Vagina (tissue), 2 donors: Measurements from ENCODE around the gene GPR63. TPM values are rescaled to one million over a fixed set of nuclear protein-coding genes. Genes with fewer than 3 reads are reported as not detected.
"Not testable (repeated sequence)": the region's sequence is repeated elsewhere in the genome, so short reads cannot be mapped to it uniquely, and the experiment has no call there.

Experiments used
- DNase-seq, 2 donors: peaks; one replicate each; pipeline ENCODE4 v3.0.0-alpha.2; 2017; ENCODE audit errors: extremely low spot score in 2 of 2
- H3K27ac ChIP-seq: fragments of 200-600 bp; sonication (generic); one replicate; pipeline ENCODE4 v1.5.1; 2019
- H3K27me3 ChIP-seq: fragments of 200-600 bp; sonication (generic); one replicate; pipeline ENCODE4 v1.5.1; 2019
- H3K36me3 ChIP-seq, 2 donors: fragments of 200-600 bp; sonication (generic); one replicate each; pipeline ENCODE4 v1.5.1; 2017 to 2019
- H3K4me1 ChIP-seq: fragments of 200-600 bp; sonication (generic); one replicate; pipeline ENCODE4 v1.5.1; 2019
- H3K4me3 ChIP-seq, 2 donors: fragments of 200-600 bp; sonication (generic); 1 replicate in 1 of 2; 2 replicates in 1 of 2; pipeline ENCODE4 v1.5.1; 2016 to 2019
- H3K9me3 ChIP-seq: fragments of 200-600 bp; sonication (generic); one replicate; pipeline ENCODE4 v1.5.1; 2019
- POLR2A ChIP-seq, 2 donors: fragments of 450-650 bp; IDR thresholded peaks; one replicate each; pipeline ENCODE4 v1.6.1; 2017; ENCODE audit warnings: antibody characterized with exemption in 2 of 2, mild to moderate bottlenecking in 2 of 2, moderate library complexity in 2 of 2
- POLR2AphosphoS5 ChIP-seq, 2 donors: sonication (generic); formaldehyde crosslinking; IDR thresholded peaks; one replicate each; pipeline ENCODE4 v1.9.0; 2017; ENCODE audit warnings: antibody characterized with exemption in 2 of 2, mild to moderate bottlenecking in 2 of 2, low read depth in 1 of 2; ENCODE audit not compliant: insufficient read depth in 1 of 2
- intact Hi-C: fragments of 100-400 bp; cut with DNase I; formaldehyde crosslinking; loops from one replicate; pipeline ENCODE4 v1.15.1; 2023
- total RNA-seq: library from RNA; depleted of rRNA; stranded (reverse); fragments of >200 nt; gene quantifications from one replicate; pipeline ENCODE4 v1.2.3, GENCODE V29; 2016
- TF ChIP-seq, protein P1 (sequence below), 3 experiments: fragments of 450-650 bp in 2 of 3; fragments of 200-600 bp in 1 of 3; sonication (generic) in 1 of 3; IDR thresholded peaks; one replicate each; pipeline ENCODE4 v1.5.1; 2017 to 2019; ENCODE audit warnings: antibody characterized with exemption in 3 of 3, mild to moderate bottlenecking in 2 of 3, moderate library complexity in 2 of 3

GPR63 gene, protein sequence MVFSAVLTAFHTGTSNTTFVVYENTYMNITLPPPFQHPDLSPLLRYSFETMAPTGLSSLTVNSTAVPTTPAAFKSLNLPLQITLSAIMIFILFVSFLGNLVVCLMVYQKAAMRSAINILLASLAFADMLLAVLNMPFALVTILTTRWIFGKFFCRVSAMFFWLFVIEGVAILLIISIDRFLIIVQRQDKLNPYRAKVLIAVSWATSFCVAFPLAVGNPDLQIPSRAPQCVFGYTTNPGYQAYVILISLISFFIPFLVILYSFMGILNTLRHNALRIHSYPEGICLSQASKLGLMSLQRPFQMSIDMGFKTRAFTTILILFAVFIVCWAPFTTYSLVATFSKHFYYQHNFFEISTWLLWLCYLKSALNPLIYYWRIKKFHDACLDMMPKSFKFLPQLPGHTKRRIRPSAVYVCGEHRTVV
- total RNA-seq = 2.5 TPM

GRCh38 chr6:96837081-96837971 lies at the start of gene GPR63:
Gene GPR63, minus strand, starts transcription at chr6:96837477. Its CDS starts 37,746 bp downstream, at chr6:96799731.
- Histone ChIP-seq H3K36me3 (no peaks in the 10 kb centered on the region), H3K9me3 (no peaks in the 10 kb centered on the region), H3K4me1 (peaks cover 23% of the 10 kb centered on the region), H3K4me3 (peak within 1 kb of the TSS; percentile 60 to 70), H3K27me3 (no peaks in the 10 kb centered on the region), H3K27ac (peak within 1 kb of the TSS; percentile 47)
- TF ChIP-seq POLR2A (IDR thresholded peaks at IDR 0.05) = peak in 1 of 2 donors; percentile 54
- TF ChIP-seq, protein P1, sequence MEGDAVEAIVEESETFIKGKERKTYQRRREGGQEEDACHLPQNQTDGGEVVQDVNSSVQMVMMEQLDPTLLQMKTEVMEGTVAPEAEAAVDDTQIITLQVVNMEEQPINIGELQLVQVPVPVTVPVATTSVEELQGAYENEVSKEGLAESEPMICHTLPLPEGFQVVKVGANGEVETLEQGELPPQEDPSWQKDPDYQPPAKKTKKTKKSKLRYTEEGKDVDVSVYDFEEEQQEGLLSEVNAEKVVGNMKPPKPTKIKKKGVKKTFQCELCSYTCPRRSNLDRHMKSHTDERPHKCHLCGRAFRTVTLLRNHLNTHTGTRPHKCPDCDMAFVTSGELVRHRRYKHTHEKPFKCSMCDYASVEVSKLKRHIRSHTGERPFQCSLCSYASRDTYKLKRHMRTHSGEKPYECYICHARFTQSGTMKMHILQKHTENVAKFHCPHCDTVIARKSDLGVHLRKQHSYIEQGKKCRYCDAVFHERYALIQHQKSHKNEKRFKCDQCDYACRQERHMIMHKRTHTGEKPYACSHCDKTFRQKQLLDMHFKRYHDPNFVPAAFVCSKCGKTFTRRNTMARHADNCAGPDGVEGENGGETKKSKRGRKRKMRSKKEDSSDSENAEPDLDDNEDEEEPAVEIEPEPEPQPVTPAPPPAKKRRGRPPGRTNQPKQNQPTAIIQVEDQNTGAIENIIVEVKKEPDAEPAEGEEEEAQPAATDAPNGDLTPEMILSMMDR (IDR thresholded peaks at IDR 0.05) = no peak
- peak in 1 of 2 donors; percentile 82 for TF ChIP-seq POLR2AphosphoS5 (IDR thresholded peaks at IDR 0.05; ENCODE audit: insufficient read depth in 1 of 2, low read depth in 1 of 2)
- intact Hi-C loops = no loop called here
- DNase-seq = no peak

DNA sequence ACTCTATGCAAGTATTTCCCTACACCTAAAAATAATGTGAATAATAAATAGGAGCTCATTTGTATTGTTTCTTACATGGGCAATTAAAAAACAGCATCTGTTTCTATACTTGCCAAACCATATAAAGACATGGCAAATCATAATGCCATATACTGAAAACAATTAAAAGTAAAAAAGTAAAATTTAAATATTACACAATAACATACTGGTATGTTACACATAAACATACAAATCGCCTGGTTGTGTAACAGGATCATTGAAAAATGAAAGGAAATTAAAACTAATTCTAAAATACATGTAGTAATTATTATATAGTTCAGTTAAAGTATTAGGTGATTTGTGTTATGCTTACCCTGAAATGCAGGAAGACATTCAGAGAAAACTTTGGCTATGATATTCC lies 49.2 kb upstream of the GPR63 start:
- no peak for DNase-seq
- no peaks in the 10 kb centered on the region for H3K9me3 ChIP-seq
- H3K27me3 ChIP-seq = no peaks in the 10 kb centered on the region
- no peak overlapping the region for H3K4me3 ChIP-seq
- H3K4me1 ChIP-seq = no peaks in the 10 kb centered on the region
- intact Hi-C loops = no loop called here
- TF ChIP-seq POLR2A (IDR thresholded peaks at IDR 0.05) = no peak
- H3K36me3 ChIP-seq = peaks cover 0 to 14% of the 10 kb centered on the region in 2 donors
- no peak overlapping the region for H3K27ac ChIP-seq

DNA sequence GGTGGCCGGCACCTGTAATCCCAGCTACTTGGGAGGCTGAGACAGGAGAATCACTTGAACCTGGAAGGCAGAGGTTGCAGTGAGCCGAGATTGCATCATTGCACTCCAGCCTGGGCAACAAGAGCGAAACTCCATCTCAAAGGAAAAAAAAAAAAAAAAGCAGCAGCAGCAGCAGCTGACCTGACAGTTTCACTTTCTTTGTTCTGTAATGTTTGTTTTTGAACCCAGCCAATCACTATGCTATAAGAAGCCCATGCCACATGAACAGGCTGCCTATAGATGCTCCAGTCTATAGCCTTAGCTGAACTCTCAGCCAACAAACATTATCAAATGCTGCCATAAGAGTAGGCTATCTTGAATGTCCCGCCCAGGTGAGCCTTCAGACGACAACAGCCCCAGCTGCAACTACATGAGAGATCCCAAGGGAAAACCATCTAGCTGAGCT lies 47.9 kb upstream of the GPR63 start:
- H3K36me3 ChIP-seq, H3K27ac ChIP-seq, DNase-seq, H3K27me3 ChIP-seq, intact Hi-C loops, H3K9me3 ChIP-seq, H3K4me1 ChIP-seq, H3K4me3 ChIP-seq: not testable (repeated sequence)

DNA sequence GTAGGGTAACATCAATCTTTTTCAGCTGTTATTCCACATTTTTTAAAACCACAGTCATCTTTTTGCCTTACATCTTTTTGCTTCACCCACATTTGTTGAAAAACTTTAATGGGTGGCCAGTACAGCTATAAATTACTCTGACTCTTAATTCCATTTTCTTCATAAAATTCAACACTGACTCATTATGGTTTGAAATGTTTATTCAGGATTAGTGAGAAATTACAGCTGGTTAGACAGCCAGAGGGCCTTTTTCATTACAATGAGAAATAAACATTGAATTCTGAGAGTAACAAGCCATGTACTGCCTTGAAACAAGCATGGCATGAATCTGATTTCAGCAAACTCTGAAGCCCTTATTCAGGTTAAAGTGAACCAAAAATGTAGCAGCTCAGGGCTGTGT lies 40.9 kb upstream of the GPR63 start:
- Histone ChIP-seq H3K36me3 (no peaks in the 10 kb centered on the region), H3K4me3 (no peak overlapping the region), H3K4me1 (peaks cover 18% of the 10 kb centered on the region), H3K27ac (peak overlapping the region; percentile 64), H3K27me3 (no peaks in the 10 kb centered on the region), H3K9me3 (no peaks in the 10 kb centered on the region)
- intact Hi-C loops = no loop called here
- TF ChIP-seq, protein P1 (IDR thresholded peaks at IDR 0.05) = no peak
- peak; percentile 20 to 29 for TF ChIP-seq POLR2AphosphoS5 (IDR thresholded peaks at IDR 0.05; ENCODE audit: insufficient read depth in 1 of 2, low read depth in 1 of 2)
- no peak for DNase-seq

- H3K36me3 ChIP-seq = no peaks in the 10 kb centered on the region
- H3K27ac ChIP-seq = peak overlapping the region; percentile 64
- H3K4me3 ChIP-seq = no peak overlapping the region
- intact Hi-C loops = no loop called here
- H3K4me1 ChIP-seq = peaks cover 18% of the 10 kb centered on the region
- H3K27me3 ChIP-seq = no peaks in the 10 kb centered on the region
- TF ChIP-seq, protein P1 (IDR thresholded peaks at IDR 0.05) = no peak
- no peaks in the 10 kb centered on the region for H3K9me3 ChIP-seq
- DNase-seq = no peak
These were observed 39.7 kb upstream of the GPR63 start for GRCh38 chr6:96876886-96877545.
